ENCODE data around the gene PFN3. TPM values are rescaled to one million over a fixed set of nuclear protein-coding genes. Genes with fewer than 3 reads are reported as not detected.

PFN3 gene
- total RNA-seq, 1 donor from 2014 or later, result not detected

DNA sequence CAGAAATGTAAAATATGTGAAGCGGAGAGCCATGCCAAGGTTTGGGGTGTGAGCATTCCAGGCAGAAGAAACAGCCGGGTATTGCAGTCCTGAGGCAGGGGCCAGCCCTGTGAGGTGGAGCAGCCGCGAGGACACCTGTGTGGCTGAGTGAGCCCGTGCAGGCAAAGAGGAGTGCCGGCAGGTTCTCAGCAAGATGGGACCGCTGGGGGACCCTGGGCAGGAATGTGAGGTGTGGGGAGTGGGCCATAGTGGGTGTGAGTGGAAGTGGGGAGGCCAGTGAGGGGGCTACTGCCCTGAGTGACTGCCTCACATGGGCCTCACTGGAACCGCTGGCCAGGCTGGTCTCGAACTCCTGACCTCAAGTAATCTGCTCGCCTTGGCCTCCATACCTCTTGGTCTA, 38.0 kb upstream of the PFN3 start:
- ATAC-seq, result no peak
- no peak for DNase-seq (ENCODE audit: low spot score)

DNA sequence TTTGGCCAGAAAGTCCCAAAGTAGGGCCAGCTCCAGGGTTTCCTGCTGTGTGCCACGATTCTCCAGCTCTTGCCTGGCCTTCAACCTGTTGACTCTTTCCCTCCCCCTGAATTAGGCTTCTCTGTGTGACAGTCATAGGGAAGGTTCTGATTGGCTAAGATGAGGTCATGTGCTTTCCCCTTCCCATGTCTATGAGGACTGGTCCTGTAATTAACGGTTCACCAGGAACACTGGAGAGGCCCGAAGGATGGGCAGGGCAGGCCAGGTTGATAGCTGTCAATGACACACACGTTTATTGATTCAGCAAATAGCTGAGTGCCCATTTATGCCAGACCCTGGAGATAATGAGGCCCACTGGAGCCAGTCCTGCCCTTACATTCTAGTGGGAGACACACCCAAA, 37.2 kb upstream of the PFN3 start:
- DNase-seq (ENCODE audit: low spot score) (no peak), ATAC-seq (no peak)

DNA sequence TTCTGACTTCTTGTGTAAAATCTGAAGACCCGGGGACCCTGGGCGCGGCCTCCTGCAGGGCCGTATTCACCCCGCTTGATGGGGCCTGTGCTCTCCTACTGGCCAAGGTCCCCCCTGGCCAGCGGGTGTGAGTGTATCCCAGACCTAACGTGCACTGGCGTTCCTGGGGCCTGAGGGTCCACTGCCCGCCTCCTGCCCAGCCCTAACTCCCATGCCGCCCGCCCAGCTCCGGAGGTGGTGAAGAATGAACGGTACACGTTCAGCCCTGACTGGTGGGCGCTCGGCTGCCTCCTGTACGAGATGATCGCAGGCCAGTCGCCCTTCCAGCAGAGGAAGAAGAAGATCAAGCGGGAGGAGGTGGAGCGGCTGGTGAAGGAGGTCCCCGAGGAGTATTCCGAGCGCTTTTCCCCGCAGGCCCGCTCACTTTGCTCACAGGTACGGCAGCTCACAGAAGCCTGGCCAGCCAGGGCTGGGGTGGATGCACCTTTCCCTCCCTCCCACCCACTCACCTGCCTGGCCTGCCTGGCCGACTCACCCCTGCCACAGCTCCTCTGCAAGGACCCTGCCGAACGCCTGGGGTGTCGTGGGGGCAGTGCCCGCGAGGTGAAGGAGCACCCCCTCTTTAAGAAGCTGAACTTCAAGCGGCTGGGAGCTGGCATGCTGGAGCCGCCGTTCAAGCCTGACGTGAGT, 35.5 kb upstream of the PFN3 start:
- DNase-seq (ENCODE audit: low spot score) (no peak), ATAC-seq (no peak)

DNA sequence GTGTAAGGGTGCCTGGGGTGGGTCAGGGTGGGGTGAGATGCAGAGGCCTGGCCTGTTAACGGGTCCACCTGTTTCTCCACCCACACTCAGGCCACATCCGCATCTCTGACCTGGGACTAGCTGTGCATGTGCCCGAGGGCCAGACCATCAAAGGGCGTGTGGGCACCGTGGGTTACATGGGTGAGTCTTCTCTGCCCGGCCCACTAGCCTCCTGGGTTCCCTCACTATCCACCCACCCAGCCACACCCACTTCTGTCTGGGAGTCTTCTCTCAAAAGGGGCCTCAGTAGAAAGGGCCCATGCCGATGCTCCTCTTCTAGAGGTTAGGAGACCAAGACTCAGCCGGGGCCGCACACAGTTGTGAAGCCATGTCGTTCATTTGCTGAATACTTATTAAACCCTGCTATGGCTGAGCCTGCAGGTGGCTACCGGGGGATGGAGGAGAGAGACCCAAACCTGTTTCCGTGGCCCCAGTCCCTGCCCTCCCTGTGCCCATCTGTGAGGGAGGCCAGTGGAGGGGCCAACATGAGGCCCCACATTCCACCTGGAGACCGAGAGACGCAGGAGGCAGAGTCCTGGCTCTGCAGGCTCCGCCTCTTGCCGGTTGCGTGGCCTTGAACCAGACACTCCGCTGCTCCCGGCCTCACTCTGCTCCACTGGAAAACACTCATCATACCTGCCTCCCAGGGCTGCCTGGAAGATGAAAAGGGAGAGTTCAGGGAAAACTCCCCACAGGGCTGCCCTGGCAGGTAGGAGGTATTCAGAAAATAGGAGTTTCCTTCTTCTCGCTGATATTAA, 34.7 kb upstream of the PFN3 start:
- ATAC-seq (no peak), DNase-seq (ENCODE audit: low spot score) (no peak)

DNA sequence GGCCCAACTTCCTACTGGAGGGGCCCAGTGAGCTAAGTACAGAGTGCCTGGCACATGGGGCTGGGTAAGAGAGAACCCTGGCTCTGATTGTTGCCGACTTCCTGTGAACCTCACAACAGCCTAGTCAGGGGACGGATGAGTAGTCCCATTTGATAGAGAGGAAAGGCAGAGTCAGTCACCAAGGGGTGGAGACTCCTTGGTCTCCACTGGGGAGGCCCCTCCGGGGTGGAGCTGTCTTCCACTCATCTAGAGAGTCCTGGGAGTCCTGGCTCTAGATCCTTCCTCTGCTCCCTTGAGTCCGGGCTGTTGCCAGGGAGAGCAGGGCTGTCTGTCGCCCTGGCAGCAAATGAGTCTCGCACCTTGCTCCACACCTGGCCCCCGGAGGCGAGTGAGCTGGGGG, 34.0 kb upstream of the PFN3 start:
- no peak for ATAC-seq
- no peak for DNase-seq (ENCODE audit: low spot score)

DNA sequence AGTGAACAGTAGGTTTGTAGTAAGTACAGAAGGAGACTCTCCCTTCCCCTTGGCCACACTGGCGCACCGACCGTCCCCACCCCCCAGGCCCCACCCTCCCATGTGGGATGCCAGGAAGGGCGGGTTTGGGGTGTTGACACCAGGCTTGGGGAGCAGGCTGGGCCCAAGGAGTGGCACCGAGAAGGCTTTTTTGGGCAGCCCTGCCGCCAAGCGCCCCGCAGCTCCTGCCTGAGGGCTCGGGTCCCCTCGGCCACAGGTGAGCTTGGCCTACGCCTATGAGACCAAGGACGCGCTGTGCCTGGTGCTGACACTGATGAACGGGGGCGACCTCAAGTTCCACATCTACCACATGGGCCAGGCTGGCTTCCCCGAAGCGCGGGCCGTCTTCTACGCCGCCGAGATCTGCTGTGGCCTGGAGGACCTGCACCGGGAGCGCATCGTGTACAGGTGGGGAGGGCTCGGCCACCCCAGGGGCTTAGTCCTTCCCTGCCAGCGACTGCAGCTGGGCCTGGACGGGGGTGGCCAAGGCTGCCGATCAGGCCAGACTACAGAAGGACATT, 33.3 kb upstream of the PFN3 start:
- ATAC-seq (no peak), DNase-seq (ENCODE audit: low spot score) (no peak)

DNA sequence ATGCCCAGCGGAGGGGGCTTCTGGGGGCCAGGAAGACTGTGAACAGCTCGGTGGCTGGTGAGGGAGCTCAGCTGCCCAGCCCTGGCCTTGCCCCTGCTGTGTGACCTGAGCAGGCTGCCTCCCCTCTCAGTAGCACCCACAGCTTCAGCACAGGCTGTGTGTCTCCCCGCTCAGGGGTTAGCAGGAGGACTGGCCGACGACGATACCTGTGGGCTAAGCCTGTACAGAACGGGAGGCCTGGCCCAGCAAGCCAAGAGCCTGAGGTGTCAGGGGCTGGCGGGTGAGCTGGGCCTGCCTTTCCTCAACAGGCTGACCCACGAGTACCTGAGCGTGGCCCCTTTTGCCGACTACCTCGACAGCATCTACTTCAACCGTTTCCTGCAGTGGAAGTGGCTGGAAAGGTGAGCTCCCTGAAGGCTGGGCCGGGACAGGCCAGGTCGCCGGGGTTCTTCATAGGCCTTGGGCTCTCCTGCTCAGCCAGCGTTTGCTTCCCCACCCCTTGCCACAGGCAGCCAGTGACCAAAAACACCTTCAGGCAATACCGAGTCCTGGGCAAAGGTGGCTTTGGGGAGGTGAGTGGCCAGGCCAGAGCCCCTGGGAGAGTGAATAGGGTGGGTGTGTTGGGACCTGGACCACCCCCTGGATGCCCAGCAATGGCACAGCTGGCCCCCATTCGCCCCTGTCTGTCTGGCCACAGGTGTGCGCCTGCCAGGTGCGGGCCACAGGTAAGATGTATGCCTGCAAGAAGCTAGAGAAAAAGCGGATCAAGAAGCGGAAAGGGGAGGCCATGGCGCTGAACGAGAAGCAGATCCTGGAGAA, 32.6 kb upstream of the PFN3 start:
- no peak for DNase-seq (ENCODE audit: low spot score)
- no peak for ATAC-seq

DNA sequence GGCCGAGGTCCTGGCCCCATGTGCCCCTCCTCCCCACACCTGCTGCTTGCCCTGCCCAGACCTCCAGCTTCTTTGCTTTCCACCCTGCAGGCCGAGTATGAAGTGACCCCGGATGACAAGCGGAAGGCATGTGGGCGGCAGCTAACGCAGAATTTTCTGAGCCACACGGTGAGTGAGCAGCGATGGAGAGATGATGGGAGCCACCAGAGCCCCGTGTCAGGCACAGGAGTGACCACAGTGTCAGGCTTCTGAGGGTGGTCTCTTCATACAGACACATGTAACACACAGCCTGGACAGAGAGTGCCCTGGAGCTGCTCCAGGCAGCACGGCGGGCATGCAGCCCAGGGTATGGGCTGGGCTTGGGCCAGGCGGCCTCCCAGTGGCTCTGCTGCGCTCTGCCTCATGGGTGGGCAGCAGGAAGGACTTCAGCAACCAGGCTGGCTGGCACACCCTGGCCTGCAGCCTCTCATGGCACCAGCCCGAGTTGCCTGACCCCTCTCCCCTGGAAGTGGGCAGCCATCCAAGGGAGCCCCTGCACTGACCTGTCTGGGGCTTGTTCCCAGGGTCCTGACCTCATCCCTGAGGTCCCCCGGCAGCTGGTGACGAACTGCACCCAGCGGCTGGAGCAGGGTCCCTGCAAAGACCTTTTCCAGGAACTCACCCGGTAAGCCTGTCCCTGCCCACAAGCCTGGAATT, 31.8 kb upstream of the PFN3 start:
- ATAC-seq (peak; percentile 69), DNase-seq (ENCODE audit: low spot score) (no peak)

DNA sequence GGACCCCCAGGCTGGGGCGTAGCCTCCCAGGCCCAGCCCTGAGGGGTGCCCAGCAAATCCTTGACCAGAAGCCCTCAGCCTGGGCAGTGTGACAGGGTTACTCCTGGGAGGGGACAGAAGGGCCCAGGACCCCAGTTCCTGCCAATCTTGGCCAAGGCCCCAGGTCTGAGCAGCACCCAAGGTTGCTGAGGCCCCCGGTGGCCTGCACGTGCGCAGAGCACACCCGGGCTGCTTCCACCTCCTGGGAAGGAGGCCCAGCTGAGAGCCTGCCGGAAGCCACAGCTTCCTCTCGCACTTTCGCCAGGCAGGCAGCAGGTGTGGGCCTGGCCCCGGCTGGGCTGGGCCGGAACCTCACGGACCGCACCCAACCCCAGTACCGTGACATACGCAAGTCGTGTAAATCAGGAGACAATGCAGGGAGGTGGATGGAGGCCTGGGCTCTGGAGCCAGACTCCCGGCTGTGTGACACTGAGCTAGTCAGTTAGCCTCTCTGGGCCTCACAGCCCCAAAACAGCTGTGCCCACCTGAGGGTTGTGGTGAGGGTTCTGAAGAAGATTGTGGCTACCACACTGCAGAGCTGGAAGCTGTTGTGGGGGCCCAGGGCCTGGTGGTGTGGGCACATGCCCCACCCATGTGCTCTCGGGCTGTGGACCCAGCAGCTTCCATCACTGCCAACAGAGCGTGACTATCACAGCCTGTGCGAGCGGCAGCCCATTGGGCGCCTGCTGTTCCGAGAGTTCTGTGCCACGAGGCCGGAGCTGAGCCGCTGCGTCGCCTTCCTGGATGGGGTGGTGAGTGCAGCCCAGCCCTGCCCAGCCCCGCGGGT, 31.1 kb upstream of the PFN3 start:
- ATAC-seq (no peak), DNase-seq (ENCODE audit: low spot score) (no peak)

DNA sequence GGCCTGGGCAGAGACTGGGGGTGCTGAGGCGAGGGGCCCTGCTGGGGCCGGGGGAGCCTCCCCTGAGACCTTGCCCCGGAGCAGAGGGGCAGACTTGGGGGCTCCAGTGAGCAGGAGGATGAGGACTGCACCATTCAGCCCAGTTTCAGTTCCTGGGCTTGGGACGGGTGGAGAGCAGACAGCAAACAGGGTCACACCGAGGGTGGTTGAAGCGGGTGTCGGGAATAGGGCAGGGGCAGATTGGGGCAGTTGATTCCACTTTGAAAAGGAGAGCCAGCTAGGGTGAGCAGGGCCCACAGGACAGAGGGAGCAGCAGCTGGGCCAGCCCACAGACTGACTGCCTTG, 30.5 kb upstream of the PFN3 start:
- ATAC-seq (no peak), DNase-seq (ENCODE audit: low spot score) (no peak)

DNA sequence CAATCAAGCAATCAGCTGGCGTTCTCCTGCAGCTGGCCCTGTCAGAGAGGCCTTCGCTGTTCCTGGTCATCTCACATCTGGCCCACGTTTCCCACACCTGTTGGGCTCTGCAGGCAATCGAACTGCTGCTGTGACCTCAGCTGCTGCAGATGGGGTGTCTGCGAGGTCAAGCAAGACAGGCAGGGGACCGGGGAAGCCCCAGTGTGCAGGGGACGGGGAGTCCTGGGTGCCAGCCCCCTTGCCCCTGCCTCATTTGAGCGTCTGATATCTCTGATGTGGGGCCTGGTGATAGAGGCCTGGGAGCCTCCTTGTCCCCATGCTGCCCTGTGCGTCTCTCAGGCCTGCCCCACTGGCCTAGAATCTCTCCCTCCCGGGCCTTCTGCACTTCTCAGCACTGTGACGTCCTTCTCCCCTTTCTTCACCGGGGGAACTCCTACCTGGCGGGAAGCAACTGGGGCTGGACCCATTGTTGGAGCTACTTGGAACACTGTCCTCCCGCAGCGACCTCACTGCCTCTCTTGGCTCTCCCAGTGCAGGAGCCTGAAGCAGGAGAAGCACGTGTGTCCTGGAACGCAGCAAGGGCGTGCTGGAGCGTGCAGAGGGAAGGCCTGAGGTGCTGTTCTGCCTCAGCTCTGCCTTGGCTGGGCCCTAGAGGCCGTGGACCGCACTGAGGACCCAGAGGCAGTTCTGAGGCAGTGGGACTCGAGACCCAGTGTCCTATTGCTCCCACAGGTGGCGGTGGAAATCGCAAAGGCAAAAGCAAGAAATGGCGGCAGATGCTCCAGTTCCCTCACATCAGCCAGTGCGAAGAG, 29.9 kb upstream of the PFN3 start:
- ATAC-seq (no peak), DNase-seq (ENCODE audit: low spot score) (no peak)

DNA sequence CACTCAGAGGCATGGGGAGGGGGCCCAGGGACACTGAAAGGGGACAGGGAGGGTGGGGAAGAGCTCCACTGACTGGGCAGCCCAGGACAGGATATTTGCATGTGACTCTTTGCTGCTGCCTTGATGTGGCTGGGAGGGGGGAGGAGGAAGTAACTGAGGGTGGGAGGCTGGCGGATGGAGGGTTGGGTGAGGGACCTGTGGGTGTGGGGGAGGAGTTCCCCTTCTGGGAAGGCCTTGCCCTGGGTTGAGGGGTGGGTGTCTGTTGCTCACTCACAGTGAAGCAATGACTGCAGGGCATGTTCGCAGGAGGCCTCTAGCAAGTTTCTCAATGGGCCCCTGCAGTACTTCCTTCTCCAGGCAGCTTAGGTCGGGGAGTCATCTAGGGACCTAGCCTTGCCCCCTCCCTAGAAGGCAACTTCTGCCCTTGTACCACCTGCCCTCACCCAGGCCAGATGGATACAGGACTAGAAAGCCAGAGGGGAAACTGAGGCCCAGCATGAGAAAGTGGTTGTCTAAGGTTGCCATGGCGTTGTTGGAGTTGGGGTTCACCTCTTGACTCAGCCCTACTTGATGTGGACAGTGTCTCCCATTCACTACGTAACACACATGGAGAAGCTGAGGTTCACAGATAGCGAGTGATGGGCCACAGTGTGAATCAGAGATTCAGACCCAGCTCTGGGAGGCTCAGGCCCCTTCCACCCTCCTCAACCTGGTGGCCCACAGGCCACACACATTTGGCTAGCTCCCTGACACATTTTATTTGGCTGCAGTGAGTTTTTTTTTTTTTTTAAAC, 29.0 kb upstream of the PFN3 start:
- DNase-seq (ENCODE audit: low spot score) (peak; percentile 63), ATAC-seq (no peak)

DNA sequence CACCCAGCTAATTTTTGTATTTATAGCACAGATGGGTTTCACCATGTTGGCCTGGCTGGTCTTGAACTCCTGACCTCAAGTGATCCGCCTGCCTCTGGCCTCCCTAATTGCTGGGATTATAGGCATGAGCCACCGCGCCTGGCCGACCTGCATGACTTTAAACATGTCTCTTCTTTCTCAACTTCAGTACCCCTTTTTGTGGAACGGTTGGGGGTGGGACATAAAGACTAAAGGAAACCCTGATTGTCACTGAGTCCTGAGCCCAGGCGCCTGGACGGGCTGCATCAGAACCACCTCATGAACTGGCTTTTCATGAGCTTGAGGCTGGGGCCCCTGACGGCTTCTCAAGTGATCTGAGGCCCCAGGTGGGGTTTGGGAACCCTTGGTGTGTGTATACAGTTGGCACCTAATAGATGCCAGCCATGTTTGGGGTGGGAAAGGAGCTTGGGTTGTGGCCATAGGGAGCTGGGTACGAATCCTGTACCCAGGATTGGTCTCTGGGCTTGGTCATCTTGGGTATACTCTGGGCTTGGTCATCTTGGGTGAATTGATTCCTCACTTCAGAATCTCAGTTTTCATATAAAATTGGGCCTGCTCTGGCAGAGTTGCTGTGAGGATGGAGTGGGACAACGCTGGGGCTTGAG, 28.2 kb upstream of the PFN3 start:
- DNase-seq (ENCODE audit: low spot score), result no peak

DNA sequence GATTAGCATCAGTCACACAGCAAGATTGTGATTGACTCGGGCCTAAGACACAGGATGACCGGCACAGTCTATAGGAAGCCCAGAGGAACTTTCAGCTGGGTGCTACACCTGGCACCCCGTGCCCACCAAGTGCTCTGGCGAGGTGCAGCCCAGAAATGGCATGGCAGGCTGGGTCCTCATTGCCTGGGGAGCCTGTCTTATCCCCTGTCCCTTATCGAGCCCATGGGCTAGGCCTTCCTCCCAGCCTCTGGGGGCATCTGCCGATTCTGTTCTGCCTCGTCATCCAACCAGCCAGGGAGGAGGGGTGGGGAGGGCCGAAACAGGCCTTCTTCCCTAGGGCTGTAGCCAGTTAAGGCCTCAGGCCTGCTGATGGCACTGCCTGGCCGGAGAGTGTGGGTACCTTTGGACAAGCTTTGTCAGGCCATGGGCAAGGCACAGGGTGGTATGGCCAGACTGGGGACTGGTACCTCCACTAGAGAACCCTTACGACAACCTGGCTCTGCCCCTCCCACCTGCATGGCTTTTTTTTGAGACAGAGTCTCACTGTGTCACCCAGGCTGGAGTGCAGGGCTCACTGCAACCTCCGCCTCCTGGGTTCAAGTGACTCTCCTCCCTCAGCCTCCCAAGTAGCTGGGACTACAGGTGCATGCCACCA, 27.6 kb upstream of the PFN3 start:
- ATAC-seq (no peak), DNase-seq (ENCODE audit: low spot score) (no peak)

More for the DNA sequence above, 28.2 kb upstream of the PFN3 start:
- no peak for ATAC-seq

DNA sequence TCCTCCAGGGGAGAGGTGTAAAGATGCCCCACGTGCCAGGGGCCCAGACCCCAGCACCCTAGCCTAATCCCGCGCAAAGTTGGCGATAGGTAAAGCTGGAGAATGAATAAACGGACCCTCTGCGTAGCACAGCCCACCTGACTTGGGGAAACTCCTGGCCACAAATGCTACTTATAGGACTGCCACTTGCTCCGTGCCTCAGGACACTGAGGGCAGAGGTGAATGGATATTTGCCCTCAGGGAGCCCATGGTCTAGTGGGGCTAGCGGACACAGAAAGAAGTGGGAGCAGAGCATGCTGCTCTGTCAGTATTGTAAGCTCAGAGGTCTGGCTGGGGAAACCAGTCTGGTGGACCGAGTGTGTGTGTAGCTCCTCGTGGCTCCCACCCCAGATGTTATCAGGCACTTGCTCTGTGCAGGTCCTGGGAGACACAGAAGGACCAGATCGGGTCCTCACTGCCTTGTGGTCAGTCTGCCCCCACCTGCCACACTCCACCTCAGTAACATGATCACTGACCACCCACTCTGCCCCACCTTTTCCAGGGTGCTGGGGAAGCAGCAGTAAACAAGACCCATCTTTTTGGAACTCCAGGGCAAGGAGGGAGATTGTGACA, 26.9 kb upstream of the PFN3 start:
- DNase-seq (ENCODE audit: low spot score) (no peak), ATAC-seq (no peak)

DNA sequence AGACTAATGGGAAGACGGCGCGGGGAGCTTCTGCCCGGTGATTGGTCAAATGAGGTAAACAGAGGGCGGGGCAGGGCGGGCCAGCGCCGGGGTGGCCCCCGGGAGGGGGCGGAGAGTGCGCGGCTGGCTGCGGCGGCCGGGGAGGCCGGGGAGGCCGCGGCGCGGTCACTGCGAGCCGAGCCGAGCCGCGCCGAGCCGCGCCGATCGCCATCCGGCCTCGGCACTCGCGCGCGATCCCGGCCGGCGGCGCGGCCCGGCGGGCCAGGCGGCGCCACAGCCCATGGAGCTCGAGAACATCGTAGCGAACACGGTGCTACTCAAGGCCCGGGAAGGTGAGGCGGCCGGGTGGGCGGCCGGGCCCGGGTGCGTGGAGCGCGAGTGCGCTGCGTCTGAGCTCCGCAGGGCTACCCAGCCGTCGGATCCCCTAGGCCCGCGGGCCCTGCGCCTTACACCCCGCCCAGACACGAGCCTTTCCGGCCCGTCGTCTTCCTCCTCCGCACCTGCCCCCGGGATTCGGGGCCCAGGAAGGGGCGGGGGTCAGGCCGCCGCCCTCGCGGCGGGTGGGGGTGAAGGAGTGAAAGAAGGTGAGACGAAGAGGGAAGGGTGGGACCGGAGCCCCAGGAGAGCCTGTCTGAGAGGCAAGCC, 26.2 kb upstream of the PFN3 start, which contains the start of gene GRK6:
GRK6 (plus strand) TSS at position 111 of the 645 bp plus-strand sequence; CDS start at position 281, 170 bp downstream.
- DNase-seq (ENCODE audit: low spot score), result peak; percentile 63
- no peak for ATAC-seq
